ENCODE results near the gene LAMB3.

- TF ChIP-seq NRF1 (IDR thresholded peaks at IDR 0.05; ENCODE audit: low read depth, low read length) (no peak), USF1 (IDR thresholded peaks at IDR 0.05; ENCODE audit: borderline replicate concordance, low read depth) (no peak), CTCF (IDR thresholded peaks at IDR 0.05) (no peak), GATA2 (CRISPR knock-in tag; IDR thresholded peaks at IDR 0.05) (no peak), FOXM1 (IDR thresholded peaks at IDR 0.05; ENCODE audit: low read depth) (no peak)
These were observed 42.2 kb downstream of the LAMB3 start for GRCh38 chr1:209609791-209610630.
